ENCODE results near the gene BAZ2A.

DNA sequence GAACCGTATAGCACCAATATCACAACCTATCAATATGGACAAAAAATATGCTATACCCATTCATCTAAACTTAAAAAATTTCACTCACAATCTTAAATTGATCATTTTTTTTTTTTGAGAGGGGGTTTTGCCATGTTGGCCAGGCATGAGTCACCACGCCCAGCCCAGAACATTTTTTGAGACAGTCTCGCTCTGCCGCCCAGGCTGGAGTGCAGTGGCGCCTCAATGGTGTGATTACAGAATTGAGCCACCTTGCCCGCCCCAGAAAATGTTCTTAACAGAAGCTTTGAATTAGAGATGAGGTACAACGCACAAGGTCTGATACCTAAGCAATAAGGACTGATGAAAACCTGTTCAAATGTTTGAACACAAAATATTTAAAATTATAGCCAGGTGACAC lies 31.4 kb upstream of the BAZ2A start:
- TF ChIP-seq POLR2A (IDR thresholded peaks at IDR 0.05) = no peak
- TF ChIP-seq, protein P1, sequence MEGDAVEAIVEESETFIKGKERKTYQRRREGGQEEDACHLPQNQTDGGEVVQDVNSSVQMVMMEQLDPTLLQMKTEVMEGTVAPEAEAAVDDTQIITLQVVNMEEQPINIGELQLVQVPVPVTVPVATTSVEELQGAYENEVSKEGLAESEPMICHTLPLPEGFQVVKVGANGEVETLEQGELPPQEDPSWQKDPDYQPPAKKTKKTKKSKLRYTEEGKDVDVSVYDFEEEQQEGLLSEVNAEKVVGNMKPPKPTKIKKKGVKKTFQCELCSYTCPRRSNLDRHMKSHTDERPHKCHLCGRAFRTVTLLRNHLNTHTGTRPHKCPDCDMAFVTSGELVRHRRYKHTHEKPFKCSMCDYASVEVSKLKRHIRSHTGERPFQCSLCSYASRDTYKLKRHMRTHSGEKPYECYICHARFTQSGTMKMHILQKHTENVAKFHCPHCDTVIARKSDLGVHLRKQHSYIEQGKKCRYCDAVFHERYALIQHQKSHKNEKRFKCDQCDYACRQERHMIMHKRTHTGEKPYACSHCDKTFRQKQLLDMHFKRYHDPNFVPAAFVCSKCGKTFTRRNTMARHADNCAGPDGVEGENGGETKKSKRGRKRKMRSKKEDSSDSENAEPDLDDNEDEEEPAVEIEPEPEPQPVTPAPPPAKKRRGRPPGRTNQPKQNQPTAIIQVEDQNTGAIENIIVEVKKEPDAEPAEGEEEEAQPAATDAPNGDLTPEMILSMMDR (IDR thresholded peaks at IDR 0.05) = no peak
